ENCODE results near the gene RINL.

DNA sequence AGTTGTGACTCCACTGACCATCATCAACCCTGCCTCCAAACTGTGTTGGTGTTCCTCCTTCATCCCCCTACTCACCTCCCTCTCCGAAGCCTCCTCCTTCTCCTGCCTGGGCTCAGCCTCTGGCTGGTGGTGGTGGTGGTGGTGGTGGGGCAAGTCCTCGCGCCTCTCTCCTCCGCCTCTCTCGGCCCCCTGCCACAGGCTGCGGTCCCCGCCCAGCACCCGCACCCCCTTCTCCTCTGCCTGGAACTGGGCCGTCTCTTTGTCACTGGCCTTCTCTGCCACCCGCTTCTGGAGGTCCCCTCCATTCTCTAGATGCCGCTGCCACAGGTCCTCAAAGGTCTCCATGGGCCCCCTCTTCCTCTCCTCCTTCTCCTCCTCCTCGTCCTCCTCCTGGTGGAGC lies 32.4 kb upstream of the RINL start:
- TF ChIP-seq, protein P1, sequence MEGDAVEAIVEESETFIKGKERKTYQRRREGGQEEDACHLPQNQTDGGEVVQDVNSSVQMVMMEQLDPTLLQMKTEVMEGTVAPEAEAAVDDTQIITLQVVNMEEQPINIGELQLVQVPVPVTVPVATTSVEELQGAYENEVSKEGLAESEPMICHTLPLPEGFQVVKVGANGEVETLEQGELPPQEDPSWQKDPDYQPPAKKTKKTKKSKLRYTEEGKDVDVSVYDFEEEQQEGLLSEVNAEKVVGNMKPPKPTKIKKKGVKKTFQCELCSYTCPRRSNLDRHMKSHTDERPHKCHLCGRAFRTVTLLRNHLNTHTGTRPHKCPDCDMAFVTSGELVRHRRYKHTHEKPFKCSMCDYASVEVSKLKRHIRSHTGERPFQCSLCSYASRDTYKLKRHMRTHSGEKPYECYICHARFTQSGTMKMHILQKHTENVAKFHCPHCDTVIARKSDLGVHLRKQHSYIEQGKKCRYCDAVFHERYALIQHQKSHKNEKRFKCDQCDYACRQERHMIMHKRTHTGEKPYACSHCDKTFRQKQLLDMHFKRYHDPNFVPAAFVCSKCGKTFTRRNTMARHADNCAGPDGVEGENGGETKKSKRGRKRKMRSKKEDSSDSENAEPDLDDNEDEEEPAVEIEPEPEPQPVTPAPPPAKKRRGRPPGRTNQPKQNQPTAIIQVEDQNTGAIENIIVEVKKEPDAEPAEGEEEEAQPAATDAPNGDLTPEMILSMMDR (IDR thresholded peaks at IDR 0.05) = no peak
- TF ChIP-seq EP300 (IDR thresholded peaks at IDR 0.05) = no peak

Data from ovary (tissue), 3 donors.